ENCODE data around the gene SLC35E1.

The SLC35E1 gene

DNA sequence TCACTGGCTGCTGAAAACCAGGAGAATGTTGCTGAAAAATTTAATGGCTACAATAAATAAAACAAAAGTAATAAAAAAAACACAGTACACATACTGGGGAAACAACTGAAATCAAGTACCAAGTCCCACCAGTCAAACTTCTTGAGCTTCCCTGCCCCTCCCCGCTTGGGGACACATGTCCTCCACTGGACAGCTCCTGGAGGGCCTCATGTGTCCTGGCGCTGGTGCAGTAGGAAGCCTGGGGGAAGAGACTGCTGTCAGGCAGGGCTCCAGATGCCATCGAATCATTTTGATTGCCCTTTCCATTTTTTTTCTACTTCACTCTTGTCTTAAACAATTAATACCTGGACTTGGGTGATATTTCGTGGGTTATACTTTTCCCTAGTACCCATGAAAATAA, 26.6 kb upstream of the SLC35E1 start:
- no peak for DNase-seq

DNA sequence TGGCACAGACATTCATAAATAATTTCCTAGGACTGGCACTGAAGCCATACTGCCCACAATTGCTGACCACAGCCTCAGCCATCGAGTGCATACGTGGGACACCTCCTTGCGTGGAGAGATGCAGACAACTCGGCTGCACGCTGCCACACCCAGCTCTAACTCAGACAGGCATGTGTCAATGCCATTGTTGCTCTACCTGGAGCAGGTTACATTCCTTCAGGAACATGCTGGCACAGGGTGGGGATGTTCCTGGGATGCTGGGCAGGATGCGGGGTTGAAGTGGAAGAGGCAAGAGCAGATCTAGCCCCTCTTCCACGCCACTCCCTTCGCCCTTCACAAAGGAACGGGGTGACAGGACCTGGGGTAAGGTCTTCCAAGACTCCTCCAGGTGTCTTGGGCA, 24.2 kb upstream of the SLC35E1 start:
- no peak for DNase-seq

DNA sequence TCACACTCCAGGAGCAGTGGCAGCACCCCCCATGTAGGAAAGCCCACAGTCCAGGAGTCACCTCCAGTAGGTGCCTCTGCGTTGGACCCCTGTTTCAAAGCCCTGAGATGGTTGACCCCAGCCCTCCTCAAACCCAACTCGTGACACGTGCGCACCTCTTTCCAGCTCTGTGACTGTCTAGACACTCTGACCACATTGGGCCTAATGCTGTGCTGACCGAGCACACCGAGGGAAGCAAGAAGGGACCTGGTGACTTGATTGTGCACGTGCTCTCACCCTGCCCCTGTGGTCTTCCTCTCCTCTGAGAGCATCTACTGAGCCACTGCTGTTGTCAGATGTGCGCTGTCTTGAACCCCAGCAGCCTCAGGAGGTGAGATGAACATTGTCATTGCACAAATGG, 22.9 kb upstream of the SLC35E1 start:
- DNase-seq: peak in 1 of 51 donors; percentile 8

DNA sequence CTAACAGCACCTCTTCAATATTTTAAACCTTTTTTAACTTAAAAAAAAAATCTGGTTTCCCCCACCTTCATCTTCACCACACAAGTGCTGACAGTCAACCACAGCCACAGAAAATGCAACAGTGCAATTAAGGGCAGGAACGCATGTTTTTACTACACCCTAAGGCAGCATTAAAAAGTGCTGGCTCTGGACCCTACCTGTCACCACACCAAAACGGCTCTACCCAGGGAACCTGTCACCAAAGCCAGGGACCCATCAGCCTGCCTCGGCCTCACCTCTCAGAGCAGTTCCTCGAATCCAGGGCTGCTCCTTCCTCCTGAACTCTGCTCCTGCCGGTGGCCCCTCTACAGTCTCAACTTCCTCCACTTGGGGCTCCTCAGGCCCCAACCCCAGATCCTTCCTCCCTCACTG, 22.5 kb upstream of the SLC35E1 start:
- no peak for DNase-seq

DNA sequence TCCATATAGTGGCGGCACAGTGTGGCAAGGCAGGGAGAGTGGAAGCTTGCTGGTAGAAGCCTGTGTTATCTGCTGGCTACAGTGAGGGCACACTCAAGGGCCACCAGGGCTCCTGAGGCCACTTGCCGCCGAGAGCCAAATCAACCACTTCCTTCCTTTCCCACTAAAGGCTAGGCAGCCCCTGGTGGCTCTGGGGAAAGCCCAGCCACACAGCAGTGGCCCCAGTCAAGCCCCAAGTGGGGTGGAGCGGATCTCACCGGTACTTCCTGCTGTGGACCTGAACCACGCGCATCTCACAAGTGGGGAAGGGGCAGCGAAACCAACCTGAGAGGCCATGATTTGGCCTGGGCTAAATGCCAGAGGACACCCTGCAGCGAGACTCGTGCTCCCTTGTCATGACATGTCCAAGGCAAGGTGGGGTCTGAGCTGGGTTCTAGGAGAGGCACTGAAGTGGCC, 21.9 kb upstream of the SLC35E1 start:
- peak in 1 of 51 donors; percentile 9 for DNase-seq

DNA sequence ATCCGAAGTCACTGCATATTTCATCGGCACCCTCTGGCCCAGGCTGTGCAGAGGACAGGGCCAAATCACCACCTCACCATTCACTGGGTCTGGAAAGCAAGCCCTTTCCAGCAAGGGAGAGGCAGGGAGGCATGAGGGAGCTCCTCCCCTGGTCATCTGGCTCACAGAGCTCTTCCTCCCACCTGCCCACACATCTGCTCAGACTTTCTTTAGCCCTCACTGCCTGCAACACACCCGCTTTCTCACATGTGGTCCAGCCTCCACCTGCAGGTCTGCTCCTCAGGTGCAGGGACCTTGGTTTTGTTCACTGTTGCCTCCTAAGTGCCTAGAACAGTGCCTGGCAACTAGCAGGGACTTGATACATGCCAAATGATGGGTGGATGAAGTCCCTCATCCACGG, 21.0 kb upstream of the SLC35E1 start:
- DNase-seq: no peak

DNA sequence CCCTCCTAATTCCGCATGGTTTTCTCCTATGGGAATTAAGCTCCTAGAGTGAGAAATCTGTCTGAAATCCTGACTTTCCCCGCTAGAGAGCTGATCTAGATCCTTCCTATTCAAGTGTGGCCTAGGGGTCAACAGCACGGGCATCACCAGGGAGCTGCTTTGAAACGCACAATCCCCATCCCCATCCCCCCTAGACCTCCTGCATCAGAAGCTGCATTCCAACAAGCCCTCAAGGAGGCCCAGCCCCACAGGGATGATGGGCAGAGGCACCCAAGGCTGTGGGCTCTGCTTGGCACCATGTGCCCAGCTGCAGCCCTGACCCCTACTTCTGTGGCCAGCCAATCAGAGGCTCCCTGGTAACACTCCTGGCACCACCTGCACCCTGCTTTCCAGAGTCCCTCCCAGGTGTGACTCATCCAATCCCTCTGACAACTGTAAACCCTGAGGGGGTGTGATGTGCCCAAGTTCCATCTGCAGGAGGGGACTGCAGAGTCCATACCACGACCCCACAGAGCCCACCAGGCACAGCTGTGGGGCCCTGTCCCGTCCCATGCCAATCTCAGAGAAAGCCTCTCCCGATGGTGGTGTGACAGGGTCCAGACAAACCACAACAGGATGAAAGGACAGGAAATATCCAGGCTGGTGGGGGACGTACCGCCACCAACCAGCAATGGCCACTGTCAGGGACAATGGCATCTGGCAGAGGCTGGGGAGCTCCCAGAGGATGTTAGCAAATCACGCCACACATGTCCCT, 19.8 kb upstream of the SLC35E1 start:
- DNase-seq: no peak

DNA sequence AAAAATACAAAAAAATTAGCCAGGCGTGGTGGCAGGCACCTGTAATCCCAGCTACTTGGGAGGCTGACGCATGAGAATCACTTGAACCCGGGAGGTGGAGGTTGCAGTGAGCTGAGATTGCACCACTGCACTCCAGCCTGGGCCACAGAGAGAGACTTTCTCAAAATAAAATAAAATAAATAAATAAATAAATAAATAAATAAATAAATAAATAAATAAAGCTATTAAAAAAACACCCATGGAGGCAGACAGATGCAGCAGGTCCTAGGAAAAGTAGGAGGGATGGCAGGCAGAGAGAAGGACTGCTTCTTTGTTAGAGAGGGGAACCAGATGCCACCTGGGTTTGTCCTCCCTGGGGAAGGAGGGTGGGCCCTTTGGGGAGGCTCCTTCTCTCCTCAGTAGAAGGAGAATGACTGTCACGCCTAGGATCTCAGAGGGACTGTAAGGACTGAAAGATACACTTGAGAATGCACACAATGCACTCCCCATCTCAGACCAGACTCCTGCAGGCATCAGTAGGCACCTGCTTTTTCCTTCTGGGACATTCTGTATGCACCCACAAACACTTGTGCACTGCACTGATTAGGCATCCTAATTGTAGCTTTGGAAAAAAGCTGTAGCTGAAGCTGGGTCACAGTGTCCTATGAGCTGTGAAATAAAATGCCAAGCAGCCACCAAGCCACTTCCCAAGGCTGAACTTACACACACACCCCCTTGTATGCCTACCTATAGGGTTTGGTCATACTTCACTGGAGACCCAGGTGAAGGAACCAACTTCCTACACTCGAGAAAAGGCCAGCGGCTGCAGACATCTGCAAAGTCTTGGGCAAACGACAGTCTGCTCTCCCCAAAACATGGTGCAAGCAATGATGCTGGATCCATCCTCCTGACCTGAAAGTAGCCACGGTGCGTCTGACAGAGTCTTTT, 18.9 kb upstream of the SLC35E1 start:
- no peak for DNase-seq

DNA sequence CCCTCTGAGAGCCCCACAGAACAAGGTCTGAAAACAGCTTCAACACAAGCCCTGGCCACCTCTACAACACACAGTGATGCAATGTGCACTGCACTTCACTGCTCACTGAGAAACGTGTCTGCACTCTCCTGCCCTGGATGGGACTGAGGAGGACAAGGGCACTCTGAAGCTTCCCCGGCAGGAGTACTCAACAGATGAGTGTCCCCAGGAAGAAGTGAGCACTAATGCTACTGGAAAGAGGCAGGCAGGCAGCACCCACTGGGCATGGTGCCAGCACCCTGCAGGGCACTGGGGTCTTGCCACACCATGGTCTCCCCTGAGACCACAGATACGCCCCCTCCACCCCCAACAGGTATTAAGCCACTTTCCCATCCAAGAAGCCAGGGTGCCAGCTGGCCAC, 17.7 kb upstream of the SLC35E1 start:
- no peak for DNase-seq

DNA sequence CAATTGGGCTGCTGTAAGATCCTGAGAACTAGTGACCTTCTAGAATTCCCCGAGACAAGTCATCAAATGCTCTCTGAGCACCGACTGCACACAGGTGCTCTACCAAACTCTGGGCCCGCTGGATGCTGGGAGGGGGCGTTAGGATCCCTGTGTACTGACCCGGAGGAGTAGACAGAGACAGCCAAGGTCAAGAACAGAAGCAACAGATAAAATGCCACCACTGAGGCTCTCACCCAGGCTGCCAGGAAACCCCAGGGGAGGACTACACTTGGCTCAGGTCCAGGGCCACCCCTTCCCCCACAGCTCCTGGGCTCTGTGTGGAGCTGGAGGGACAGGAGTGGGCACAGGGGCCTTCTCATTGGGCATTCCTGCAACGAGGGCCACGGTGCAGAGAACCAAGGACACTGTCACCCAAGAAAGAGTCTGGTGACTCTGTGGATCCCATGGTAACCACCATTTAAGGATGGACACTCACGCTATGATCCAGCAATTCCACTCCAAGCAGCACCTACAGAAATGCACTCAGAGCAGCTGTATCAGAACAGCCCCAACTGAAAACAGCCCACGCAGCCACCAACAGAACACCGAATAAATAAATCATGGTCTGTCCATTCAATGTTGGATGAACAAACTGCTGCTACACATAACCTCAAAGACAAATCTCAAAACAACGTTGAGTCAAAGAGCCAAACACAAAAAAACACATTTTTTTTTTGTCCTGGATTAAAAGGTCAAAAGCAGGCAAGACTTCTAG, 16.8 kb upstream of the SLC35E1 start:
- peak in 1 of 51 donors; percentile 16 for DNase-seq

DNA sequence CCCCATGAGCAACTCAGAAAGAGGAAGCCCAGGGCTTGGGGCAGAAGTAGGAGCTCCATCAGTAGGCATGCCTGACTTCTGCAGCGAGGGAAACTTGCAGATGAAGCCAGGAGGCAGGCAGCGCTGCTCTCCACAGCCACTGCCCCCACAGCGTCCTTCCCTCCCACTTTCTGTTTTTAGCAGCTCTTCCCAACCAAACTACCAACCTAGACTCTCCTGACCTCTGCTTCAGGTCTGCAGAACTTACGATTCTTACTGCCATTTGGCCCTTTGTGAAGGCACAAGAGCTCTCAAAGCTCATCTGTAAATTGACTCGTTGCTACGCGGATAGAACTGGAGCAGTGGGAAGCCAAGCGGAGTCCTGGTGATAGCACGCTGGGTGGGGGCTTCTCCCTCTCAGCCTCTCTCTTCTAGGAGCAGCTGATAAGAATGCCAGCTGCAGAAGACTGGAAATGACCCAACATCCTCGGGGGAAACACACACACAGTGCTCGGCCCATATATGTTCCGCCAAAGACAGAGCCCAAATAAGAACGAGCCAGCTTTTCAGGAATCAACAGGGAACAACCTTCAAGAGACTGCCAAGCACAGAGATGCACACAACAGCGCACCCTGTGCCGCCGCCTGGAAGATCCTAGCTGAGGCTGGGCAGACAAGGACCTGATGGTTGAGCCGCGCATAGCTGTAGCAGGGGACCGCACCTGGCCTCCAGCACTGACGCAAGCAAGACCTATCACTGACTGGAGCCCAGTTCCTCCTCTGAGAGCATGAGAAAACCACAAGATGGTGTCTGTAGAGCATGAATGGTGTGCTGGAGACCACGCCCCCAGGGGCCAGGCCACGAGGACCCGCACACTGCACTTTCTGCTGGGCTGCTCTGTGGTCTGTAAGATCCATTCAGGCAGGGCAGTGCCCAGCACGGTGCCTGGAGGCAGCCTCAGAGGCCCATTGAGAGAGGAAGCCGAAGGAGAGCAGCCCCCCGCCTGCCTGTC, 15.9 kb upstream of the SLC35E1 start:
- peak in 28 of 51 donors; percentile 15 to 59 (median 30) for DNase-seq

DNA sequence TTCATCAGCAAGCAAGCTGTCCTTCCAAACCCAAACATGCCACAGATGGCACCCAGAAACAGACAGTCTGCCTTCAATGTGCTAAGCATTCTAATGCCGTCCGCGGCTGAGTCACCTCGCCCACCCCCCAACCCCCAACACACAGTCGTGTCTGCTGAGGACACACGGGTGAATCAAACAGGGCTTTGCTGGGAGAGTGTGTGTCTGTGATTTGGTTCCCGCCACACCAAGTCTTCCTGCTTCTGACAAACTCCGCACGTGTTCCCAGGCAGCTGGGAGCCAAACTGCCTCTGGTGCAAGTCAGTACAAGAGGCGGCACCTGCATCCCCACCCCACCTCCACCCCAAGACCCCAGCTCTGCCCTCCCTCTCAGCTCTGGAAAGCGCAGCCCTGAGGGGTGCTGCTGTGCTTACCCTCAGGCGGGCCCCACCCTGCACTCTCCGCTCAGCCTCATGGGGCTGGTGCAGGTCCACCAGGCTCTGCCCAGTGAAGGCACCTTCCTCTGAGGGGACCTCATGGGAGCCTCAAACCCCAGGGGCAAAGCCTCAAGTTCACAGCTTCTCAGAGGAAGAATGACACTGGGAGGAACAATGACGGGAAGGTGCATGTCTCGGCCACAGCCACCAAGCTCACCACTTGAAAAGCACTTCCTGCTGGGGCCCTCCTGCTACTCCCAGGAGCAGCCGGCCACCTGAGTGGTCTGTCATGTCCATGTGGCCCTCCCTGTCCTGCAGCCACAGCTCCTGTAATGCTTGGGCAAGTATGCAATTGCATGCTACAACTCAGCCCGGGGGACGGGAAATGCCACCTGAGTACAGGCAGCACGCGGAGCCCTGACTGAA, 15.0 kb upstream of the SLC35E1 start:
- DNase-seq: peak in 10 of 51 donors; percentile 12 to 77 (median 24)

DNA sequence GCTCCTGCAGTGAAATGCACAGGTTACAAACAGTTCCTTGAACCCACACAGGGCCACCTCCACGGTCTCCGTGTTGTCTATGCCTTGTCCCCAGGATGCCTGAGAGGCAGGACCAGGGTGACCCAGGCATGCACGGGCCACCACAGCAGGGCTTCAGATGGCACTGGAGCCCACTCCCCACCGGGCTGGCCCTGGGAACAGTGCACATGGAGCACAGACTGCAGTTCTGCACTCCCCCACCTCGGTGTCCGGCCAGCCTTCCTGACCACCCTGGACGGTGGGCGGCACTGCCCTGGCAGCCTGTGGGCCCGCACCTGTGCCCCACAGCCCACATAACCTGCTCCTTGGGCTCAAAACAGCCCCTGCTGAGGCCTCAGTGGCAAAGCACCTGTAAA, 14.3 kb upstream of the SLC35E1 start:
- DNase-seq: no peak

DNA sequence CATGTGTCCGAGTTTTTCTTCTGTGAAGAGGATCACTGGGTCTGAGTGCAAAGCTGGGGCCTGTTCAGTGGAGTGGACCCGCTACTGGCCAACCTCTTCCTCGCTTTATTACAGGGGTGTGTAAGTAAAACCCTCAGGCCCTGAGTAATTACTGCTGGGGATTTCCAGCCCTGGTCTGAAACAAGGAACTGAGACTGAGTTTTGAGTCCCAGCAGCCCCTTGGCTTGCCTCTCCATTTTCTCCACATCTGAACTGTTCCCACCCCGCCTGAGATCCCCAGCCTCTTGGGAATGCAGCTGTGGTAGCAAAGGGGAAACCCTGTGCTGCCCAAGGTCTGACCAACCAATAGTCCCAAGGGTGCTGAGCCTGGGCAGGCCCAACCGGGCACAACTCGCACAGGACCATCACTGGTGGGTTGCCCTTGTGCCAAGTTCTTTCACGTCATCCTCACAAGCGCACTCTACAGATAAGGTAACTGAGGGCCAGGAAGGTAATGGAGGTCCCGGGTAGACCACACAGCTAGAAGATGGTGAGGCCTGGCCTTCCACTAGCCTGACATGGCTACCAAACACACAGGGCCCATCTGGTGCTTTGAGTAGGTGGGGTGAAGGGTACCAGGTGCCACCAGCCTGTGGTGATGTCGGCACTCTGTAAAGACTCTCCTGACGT, 13.7 kb upstream of the SLC35E1 start:
- no peak for DNase-seq

DNA sequence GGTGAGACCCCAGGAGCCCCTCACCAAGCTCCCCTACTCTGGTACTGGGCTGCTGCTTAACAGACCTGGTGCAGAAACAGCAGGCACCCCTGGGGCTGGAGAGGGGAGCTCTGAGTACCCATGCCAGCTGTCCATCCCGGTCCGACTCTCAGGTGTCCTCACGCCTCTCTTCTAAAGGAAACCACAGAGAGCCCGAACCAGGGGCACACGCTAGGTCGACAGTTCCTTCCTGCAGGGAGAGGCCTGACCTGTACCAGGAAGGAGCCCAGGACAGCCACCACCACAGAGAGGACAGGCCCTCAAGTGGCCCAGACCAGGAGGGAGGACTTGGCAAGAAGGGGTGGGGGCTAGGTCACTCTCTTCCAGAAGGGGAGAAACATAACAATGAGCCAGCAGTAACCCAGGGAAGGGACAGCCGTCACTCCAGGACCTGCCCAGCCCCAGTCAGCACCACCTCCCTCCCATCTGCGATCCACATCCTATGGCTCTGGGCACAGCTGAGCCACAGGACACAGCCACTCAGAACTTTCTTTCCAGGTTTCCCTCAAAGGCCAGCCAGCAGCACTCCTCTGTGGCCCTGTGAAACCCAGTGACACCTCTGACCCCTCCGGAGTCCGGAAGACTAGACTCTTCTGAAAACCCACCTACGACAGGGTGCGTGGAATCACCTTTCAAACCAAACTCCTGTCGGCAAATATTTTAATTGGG, 13.0 kb upstream of the SLC35E1 start:
- no peak for DNase-seq

DNA sequence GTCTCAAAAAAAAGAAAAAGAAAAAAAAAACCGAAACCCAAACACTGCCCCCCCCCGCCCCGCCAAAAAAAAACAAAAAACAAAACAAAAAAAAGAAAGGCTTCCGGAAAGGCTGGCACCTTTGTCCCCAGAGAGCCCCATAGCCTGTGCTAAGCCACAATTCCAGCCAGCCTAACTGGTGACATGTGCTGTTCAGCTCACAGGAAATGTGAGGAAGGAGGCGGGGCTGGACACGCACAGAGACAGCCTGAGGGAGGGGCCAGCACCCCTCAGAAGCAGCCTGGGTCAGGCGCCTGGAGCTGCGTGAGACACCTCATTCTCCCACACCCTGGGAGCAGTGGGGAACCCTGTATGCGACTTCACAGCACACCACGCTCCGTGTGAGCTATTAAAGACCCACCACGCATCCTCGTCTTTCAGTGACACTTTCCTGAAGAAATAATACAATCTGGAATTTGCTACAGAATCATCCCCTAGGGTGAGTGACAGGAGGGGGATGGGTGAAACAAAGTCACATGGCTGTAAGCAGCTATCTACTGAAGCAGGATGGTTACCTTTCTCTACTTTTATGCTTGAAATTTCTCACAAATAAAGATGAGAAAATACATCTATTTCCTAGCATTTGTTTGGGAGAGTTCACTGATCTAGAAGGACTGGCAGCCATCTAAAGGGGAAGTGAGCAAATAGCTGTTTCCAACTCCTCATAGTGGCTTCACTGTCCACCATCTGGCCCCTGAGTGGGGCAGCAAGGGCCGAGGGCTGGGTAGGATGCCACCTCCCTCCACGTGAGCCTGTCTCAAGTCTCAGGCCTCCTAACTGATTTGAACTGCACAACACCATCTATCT, 12.3 kb upstream of the SLC35E1 start:
- DNase-seq: peak in 47 of 51 donors; percentile 7 to 82 (median 62)
